Panc1 (cell line): ENCODE measurements around the gene KMT2B.

ENCODE experiments used
- POLR2AphosphoS5 ChIP-seq: IDR thresholded peaks from 2 replicates; pipeline ENCODE4 v1.6.1; 2012; ENCODE audit warnings: mild to moderate bottlenecking, low read depth, low read length, moderate library complexity
- TCF7L2 ChIP-seq: IDR thresholded peaks from 2 replicates; pipeline ENCODE4 v1.6.1; 2011; ENCODE audit warnings: mild to moderate bottlenecking, low read depth, low read length, inconsistent platforms
- TF ChIP-seq, protein P1 (sequence below): fragments of 450-650 bp; IDR thresholded peaks from 2 replicates; pipeline ENCODE4 v1.5.1; 2017; ENCODE audit warnings: mild to moderate bottlenecking

DNA sequence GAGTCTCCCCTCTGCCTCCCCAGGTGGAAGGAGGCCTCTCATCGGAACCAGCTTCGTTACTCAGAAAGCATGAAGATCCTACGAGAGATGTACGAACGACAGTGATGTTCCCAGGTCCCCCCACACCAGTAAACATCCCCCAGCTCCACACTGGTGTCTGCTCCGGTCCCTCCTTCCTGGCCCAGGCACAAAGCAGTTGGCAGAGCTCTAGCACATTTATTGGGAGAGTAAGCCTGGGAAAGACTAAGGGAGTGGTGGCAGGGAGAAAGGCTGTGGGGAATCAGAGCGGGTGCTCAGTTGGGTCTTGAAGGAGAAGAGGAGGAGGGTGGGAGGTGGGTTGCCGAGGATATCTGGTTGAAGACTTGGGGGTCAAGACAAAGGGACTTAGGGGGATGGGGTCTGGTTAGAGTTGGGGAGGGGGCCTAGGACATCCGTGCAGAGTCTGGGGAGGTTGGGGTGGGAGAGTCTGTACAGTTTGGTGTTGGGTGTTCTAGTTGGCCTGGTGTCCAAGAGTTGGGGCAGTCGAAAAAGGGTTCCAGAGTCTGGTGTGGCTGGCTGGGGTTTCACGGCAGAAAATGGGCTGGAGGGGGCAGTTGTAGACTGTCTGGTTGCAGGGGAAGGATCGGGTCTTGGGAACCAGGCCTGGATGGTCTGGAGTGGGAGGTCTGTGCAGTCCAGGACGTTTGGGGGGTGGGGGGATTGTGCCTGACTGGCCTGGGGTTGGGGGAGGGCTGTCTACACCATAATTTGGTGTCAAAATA lies 36.7 kb downstream of the KMT2B start:
- TF ChIP-seq, protein P1, sequence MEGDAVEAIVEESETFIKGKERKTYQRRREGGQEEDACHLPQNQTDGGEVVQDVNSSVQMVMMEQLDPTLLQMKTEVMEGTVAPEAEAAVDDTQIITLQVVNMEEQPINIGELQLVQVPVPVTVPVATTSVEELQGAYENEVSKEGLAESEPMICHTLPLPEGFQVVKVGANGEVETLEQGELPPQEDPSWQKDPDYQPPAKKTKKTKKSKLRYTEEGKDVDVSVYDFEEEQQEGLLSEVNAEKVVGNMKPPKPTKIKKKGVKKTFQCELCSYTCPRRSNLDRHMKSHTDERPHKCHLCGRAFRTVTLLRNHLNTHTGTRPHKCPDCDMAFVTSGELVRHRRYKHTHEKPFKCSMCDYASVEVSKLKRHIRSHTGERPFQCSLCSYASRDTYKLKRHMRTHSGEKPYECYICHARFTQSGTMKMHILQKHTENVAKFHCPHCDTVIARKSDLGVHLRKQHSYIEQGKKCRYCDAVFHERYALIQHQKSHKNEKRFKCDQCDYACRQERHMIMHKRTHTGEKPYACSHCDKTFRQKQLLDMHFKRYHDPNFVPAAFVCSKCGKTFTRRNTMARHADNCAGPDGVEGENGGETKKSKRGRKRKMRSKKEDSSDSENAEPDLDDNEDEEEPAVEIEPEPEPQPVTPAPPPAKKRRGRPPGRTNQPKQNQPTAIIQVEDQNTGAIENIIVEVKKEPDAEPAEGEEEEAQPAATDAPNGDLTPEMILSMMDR = no peak
- TF ChIP-seq TCF7L2 (no peak), POLR2AphosphoS5 (no peak)
